HepG2 (cell line): ENCODE measurements around the gene TMOD2. TPM values are rescaled to one million over a fixed set of nuclear protein-coding genes. Genes with fewer than 3 reads are reported as not detected.

Source experiments
- ATAC-seq: fragments of 200-7000 bp; cut with Tn5 transposase; 3 replicates; pipeline ENCODE4 v1.9.1; 2020; ENCODE audit warnings: mild to moderate bottlenecking, moderate library complexity
- BruUV-seq: library from RNA; stranded (reverse); fragments of 400-500 nt; replicated peaks from 2 replicates; lab custom pipeline; 2021; lab: Mats Ljungman, UMichigan
- CTCF ChIA-PET: fragments of 300-600 bp; formaldehyde crosslinking; extraction: SDS; loops from one replicate; lab custom pipeline; 2021; ENCODE audit warnings: low total read pairs, inconsistent platforms, low intra/inter-chr PET ratio; lab: Yijun Ruan, JAX
- POLR2A ChIA-PET: fragments of 350-600 bp; sonication (Branson Sonifier 250); formaldehyde crosslinking; loops from one replicate; lab custom pipeline; 2020; ENCODE audit warnings: antibody characterized with exemption, inconsistent platforms; lab: Yijun Ruan, JAX
- DNase-seq: peaks from one replicate; pipeline ENCODE4 v3.0.0-alpha.2; 2015; ENCODE audit warnings: low spot score
- FAIRE-seq: peaks from 3 replicates; lab custom pipeline; 2011; peaks lifted over from hg19 to GRCh38; lab: Jason Lieb, UNC
- H2AFZ ChIP-seq: one replicate; pipeline ENCODE4 v1.6.1; 2011; ENCODE audit warnings: low read length, inconsistent platforms
- H3K27ac ChIP-seq: fragments of 300-600 bp; 3 replicates; pipeline ENCODE4 v1.8.0; 2011; ENCODE audit warnings: mixed run types, mild to moderate bottlenecking, mixed read lengths, low read length, inconsistent platforms; ENCODE audit not compliant: insufficient read depth; ENCODE audit errors: extremely low read length
- H3K27me3 ChIP-seq, 2 experiments: fragments of 200-600 bp in 1 of 2; 2 replicates in 1 of 2; 3 replicates in 1 of 2; pipeline versions ENCODE4 v1.6.0 to v1.8.0; 2011; ENCODE audit warnings: low read length in 2 of 2, mild to moderate bottlenecking in 2 of 2, moderate library complexity in 2 of 2, inconsistent platforms in 1 of 2; ENCODE audit not compliant: insufficient read depth in 2 of 2, control insufficient read depth in 1 of 2
- H3K36me3 ChIP-seq, 2 experiments: fragments of 200-600 bp in 1 of 2; replicated peaks in 1 of 2; 2 replicates in 1 of 2; 3 replicates in 1 of 2; pipeline versions ENCODE4 v1.5.1 to v1.8.0; 2011; ENCODE audit warnings: low read length in 2 of 2, inconsistent platforms in 1 of 2; ENCODE audit not compliant: insufficient read depth in 2 of 2, control insufficient read depth in 1 of 2
- H3K4me1 ChIP-seq: 2 replicates; pipeline ENCODE4 v1.5.1; 2012; ENCODE audit warnings: low read length, inconsistent platforms; ENCODE audit not compliant: insufficient read depth
- H3K4me2 ChIP-seq: 2 replicates; pipeline ENCODE4 v1.6.0; 2011; ENCODE audit warnings: low read depth, low read length, inconsistent platforms
- H3K4me3 ChIP-seq, 3 experiments: fragments of 200-600 bp in 1 of 3; sonication (generic), shearing (Covaris generic) in 1 of 3; replicated peaks in 1 of 3; 2 replicates each; pipeline ENCODE4 v1.5.1; 2011 to 2016; ENCODE audit warnings: low read length in 3 of 3, inconsistent platforms in 2 of 3, low read depth in 2 of 3, mild to moderate bottlenecking in 2 of 3, control low read depth in 1 of 3, mixed read lengths in 1 of 3; ENCODE audit not compliant: insufficient read depth in 1 of 3
- H3K79me2 ChIP-seq: one replicate; pipeline ENCODE4 v1.6.1; 2011; ENCODE audit warnings: low read length, inconsistent platforms; ENCODE audit not compliant: insufficient read depth
- H3K9ac ChIP-seq: 2 replicates; pipeline ENCODE4 v1.6.0; 2011; ENCODE audit warnings: mild to moderate bottlenecking, low read depth, low read length, inconsistent platforms; ENCODE audit not compliant: insufficient read depth
- H3K9me3 ChIP-seq: 2 replicates; pipeline ENCODE4 v1.5.1; 2012; ENCODE audit warnings: mild to moderate bottlenecking, low read length
- H4K20me1 ChIP-seq: 2 replicates; pipeline ENCODE4 v1.6.0; 2011; ENCODE audit warnings: inconsistent platforms, mild to moderate bottlenecking, low read length, moderate library complexity; ENCODE audit not compliant: insufficient read depth
- BCL6 ChIP-seq: IDR thresholded peaks from 2 replicates; pipeline ENCODE4 v1.6.1; 2016; ENCODE audit warnings: missing genetic modification reagents, missing compliant biosample characterization
- CEBPB ChIP-seq: IDR thresholded peaks from 2 replicates; pipeline ENCODE4 v1.6.1; 2011; ENCODE audit warnings: low read depth, low read length, improper control_type of control experiment, borderline replicate concordance
- CEBPG ChIP-seq: IDR thresholded peaks from 2 replicates; pipeline ENCODE4 v1.6.1; 2016
- ETV5 ChIP-seq: IDR thresholded peaks from 2 replicates; pipeline ENCODE4 v1.6.1; 2018; ENCODE audit warnings: missing biosample characterization, missing genetic modification reagents, inconsistent platforms, borderline replicate concordance
- FOSL2 ChIP-seq: sonication (generic); formaldehyde crosslinking; IDR thresholded peaks from 2 replicates; pipeline ENCODE4 v1.4.0; 2020; ENCODE audit warnings: missing genetic modification reagents
- FOXK2 ChIP-seq: fragments of 450-650 bp; IDR thresholded peaks from 2 replicates; pipeline ENCODE4 v1.6.1; 2016
- GATAD2A ChIP-seq: IDR thresholded peaks from 2 replicates; pipeline ENCODE4 v1.6.1; 2016
- MIER3 ChIP-seq: IDR thresholded peaks from 2 replicates; pipeline ENCODE4 v1.6.1; 2016; ENCODE audit warnings: missing compliant biosample characterization, borderline replicate concordance
- RFX5 ChIP-seq: IDR thresholded peaks from 2 replicates; pipeline ENCODE4 v1.6.1; 2011; ENCODE audit warnings: low read depth, low read length, improper control_type of control experiment
- THAP11 ChIP-seq: IDR thresholded peaks from 2 replicates; pipeline ENCODE4 v1.6.1; 2016; ENCODE audit warnings: missing biosample characterization, missing genetic modification reagents
- ZNF180 ChIP-seq: sonication (generic); formaldehyde crosslinking; IDR thresholded peaks from 2 replicates; pipeline ENCODE4 v1.4.0; 2020; ENCODE audit warnings: low read depth, missing genetic modification reagents, borderline replicate concordance
- ZNF644 ChIP-seq: IDR thresholded peaks from 2 replicates; pipeline ENCODE4 v1.6.1; 2016; ENCODE audit warnings: low read depth
- WGBS: methylation state at CpG from one replicate; pipeline ENCODE4 v1.1.6; 2017; ENCODE audit warnings: low lambda C conversion rate; 5-methylcytosine and 5-hydroxymethylcytosine counted together
- in situ Hi-C: cut with HindIII; loops from 2 replicates; pipeline ENCODE4 v1.10.0; 2017; ENCODE audit warnings: low pct_unique_long_range_greater_than_20kb; ENCODE audit not compliant: extremely low pct_ligation_motif_present
- intact Hi-C: fragments of 100-400 bp; cut with micrococcal nuclease; formaldehyde crosslinking; loops from one replicate; pipeline ENCODE4 v1.10.0; 2022; ENCODE audit not compliant: unreplicated experiment
- polyA plus RNA-seq, 8 experiments: library from polyadenylated mRNA; depleted of rRNA in 3 of 8; stranded (reverse) in 7 of 8; unstranded in 1 of 8; fragments of >200 nt; fragmentation: Illumina TruSeq in 4 of 8; extraction: Trizol in 4 of 8; gene quantifications; 2 replicates each; pipeline versions ENCODE4 v1.2.1 to v1.2.3, GENCODE V29; 2011 to 2016; ENCODE audit warnings: low read depth in 4 of 8, missing spikeins in 1 of 8, mixed read lengths in 1 of 8; ENCODE audit not compliant: insufficient read depth in 1 of 8
- total RNA-seq, 5 experiments: library from RNA; depleted of rRNA; stranded (reverse); fragments of >200 nt; fragmentation: Illumina TruSeq; extraction: Trizol; gene quantifications; 2 replicates each; pipeline ENCODE4 v1.2.3, GENCODE V29; 2016; ENCODE audit warnings: low read depth in 1 of 5
- TF ChIP-seq, protein P1 (sequence below): sonication (generic); formaldehyde crosslinking; IDR thresholded peaks from 2 replicates; pipeline ENCODE4 v1.8.1; 2023; ENCODE audit warnings: mild to moderate bottlenecking, moderate library complexity, missing genetic modification reagents
- TF ChIP-seq, protein P2 (sequence below): sonication (generic); formaldehyde crosslinking; IDR thresholded peaks from 2 replicates; pipeline ENCODE4 v1.4.0; 2020; ENCODE audit warnings: missing genetic modification reagents
- TF ChIP-seq, protein P3 (sequence below): IDR thresholded peaks from 2 replicates; pipeline ENCODE4 v1.4.0; 2020; ENCODE audit warnings: mild to moderate bottlenecking, missing genetic modification reagents
- TF ChIP-seq, protein P4 (sequence below): sonication (generic); formaldehyde crosslinking; IDR thresholded peaks from 2 replicates; pipeline ENCODE4 v1.4.0; 2020; ENCODE audit warnings: missing genetic modification reagents

Gene TMOD2
- total and polyA plus RNA-seq, 2 of the 13 experiments (the other 11 are each of a cell fraction or from before 2014, with no cell fraction given), result 0.01 to 0.02 TPM

DNA sequence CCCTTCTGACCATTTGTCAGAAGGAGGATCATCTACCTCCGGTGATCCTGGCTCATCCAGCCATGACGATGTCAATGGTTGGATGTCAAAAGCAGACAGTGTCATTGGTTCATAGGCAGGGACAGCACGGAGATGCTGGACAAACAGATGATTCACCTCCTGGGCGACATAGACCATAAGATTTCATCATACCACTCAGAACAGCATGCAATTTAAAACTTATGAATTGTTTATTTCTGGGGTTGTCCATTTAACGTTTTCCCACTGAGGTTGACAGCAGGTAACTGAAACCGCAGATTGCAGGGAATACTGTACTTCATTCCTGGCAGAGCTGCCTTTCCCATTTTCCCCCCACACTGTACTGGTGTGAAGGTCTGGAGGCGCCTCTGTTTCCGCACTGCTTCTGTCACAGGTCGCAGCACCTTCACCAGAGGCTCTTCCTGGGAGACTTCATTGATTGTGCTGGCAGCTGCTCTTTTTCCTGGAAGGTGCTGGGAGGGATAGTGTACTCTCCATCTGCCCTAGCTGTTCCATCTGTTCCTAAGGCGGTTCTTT lies 45.5 kb downstream of the TMOD2 start:
- ATAC-seq (peak; percentile 81), FAIRE-seq (no peak), DNase-seq (peak; percentile 52)
- H3K27ac ChIP-seq, result no peak overlapping the region
- POLR2A ChIA-PET, result no interaction called here
- no peaks in the 10 kb centered on the region for H3K79me2 ChIP-seq
- no peaks in the 10 kb centered on the region for H4K20me1 ChIP-seq
- no TSS peak for BruUV-seq
- H3K4me3 ChIP-seq, result no peak overlapping the region
- H3K4me1 ChIP-seq, result peaks cover 8% of the 10 kb centered on the region
- H2AFZ ChIP-seq, result no peak overlapping the region
- CTCF ChIA-PET, result no interaction called here
- 21% methylated on average over 9 of the region's 10 CpGs for WGBS
- in situ Hi-C loops, result no loop called here
- peaks cover 0 to 2% of the 10 kb centered on the region in 2 experiments; a peak in 2 of 5 replicates for H3K27me3 ChIP-seq
- no peaks in the 10 kb centered on the region for H3K9me3 ChIP-seq
- peak overlapping the region; percentile 48 for H3K4me2 ChIP-seq
- H3K9ac ChIP-seq, result no peak overlapping the region
- no peaks in the 10 kb centered on the region for H3K36me3 ChIP-seq
- intact Hi-C loops, result no loop called here
- TF ChIP-seq FOSL2 (CRISPR knock-in tag), result peak; percentile 96
- TF ChIP-seq THAP11 (CRISPR knock-in tag), result peak; percentile 20; the same call in 1 of the 2 replicates
- TF ChIP-seq, protein P1, sequence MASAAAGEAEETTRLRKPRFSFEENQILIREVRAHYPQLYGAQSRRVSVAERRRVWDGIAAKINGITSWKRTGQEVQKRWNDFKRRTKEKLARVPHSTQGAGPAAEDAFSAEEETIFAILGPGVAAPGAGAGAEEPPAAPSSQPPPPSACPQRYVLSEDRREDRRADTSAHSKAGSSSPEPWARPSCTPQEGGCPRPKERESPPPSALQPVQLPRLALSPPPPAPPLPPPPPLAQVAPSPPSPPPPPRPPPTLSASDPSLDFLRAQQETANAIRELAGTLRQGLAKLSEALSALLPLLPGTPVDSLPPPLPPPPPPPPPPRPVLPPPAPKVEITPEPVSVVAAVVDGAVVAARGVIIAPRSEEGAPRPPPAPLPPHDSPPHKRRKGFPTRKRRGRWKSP, result peak; percentile 36; the same call in 1 of the 2 replicates
- TF ChIP-seq, protein P2, sequence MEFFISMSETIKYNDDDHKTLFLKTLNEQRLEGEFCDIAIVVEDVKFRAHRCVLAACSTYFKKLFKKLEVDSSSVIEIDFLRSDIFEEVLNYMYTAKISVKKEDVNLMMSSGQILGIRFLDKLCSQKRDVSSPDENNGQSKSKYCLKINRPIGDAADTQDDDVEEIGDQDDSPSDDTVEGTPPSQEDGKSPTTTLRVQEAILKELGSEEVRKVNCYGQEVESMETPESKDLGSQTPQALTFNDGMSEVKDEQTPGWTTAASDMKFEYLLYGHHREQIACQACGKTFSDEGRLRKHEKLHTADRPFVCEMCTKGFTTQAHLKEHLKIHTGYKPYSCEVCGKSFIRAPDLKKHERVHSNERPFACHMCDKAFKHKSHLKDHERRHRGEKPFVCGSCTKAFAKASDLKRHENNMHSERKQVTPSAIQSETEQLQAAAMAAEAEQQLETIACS (CRISPR knock-in tag), result no peak
- TF ChIP-seq ZNF644, result 0 out of 2 replicates have a peak, but pooled peaks have one; percentile 35
- TF ChIP-seq, protein P3, sequence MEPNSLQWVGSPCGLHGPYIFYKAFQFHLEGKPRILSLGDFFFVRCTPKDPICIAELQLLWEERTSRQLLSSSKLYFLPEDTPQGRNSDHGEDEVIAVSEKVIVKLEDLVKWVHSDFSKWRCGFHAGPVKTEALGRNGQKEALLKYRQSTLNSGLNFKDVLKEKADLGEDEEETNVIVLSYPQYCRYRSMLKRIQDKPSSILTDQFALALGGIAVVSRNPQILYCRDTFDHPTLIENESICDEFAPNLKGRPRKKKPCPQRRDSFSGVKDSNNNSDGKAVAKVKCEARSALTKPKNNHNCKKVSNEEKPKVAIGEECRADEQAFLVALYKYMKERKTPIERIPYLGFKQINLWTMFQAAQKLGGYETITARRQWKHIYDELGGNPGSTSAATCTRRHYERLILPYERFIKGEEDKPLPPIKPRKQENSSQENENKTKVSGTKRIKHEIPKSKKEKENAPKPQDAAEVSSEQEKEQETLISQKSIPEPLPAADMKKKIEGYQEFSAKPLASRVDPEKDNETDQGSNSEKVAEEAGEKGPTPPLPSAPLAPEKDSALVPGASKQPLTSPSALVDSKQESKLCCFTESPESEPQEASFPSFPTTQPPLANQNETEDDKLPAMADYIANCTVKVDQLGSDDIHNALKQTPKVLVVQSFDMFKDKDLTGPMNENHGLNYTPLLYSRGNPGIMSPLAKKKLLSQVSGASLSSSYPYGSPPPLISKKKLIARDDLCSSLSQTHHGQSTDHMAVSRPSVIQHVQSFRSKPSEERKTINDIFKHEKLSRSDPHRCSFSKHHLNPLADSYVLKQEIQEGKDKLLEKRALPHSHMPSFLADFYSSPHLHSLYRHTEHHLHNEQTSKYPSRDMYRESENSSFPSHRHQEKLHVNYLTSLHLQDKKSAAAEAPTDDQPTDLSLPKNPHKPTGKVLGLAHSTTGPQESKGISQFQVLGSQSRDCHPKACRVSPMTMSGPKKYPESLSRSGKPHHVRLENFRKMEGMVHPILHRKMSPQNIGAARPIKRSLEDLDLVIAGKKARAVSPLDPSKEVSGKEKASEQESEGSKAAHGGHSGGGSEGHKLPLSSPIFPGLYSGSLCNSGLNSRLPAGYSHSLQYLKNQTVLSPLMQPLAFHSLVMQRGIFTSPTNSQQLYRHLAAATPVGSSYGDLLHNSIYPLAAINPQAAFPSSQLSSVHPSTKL, result peak; percentile 28; the same call in 1 of the 2 replicates
- peak; percentile 45; the same call in 1 of the 2 replicates for TF ChIP-seq GATAD2A (CRISPR knock-in tag)
- 0 out of 2 replicates have a peak, but pooled peaks have one; percentile 17 for TF ChIP-seq BCL6 (CRISPR knock-in tag)
- TF ChIP-seq, protein P4, sequence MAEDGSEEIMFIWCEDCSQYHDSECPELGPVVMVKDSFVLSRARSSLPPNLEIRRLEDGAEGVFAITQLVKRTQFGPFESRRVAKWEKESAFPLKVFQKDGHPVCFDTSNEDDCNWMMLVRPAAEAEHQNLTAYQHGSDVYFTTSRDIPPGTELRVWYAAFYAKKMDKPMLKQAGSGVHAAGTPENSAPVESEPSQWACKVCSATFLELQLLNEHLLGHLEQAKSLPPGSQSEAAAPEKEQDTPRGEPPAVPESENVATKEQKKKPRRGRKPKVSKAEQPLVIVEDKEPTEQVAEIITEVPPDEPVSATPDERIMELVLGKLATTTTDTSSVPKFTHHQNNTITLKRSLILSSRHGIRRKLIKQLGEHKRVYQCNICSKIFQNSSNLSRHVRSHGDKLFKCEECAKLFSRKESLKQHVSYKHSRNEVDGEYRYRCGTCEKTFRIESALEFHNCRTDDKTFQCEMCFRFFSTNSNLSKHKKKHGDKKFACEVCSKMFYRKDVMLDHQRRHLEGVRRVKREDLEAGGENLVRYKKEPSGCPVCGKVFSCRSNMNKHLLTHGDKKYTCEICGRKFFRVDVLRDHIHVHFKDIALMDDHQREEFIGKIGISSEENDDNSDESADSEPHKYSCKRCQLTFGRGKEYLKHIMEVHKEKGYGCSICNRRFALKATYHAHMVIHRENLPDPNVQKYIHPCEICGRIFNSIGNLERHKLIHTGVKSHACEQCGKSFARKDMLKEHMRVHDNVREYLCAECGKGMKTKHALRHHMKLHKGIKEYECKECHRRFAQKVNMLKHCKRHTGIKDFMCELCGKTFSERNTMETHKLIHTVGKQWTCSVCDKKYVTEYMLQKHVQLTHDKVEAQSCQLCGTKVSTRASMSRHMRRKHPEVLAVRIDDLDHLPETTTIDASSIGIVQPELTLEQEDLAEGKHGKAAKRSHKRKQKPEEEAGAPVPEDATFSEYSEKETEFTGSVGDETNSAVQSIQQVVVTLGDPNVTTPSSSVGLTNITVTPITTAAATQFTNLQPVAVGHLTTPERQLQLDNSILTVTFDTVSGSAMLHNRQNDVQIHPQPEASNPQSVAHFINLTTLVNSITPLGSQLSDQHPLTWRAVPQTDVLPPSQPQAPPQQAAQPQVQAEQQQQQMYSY (CRISPR knock-in tag), result no peak
- TF ChIP-seq ETV5 (CRISPR knock-in tag), result peak; percentile 20; the same call in 1 of the 2 replicates
- peak; percentile 86 for TF ChIP-seq CEBPB
- peak; percentile 65 for TF ChIP-seq CEBPG (CRISPR knock-in tag)
- TF ChIP-seq MIER3, result 0 out of 2 replicates have a peak, but pooled peaks have one; percentile 21
- TF ChIP-seq ZNF180, result no peak
- no peak for TF ChIP-seq FOXK2
- TF ChIP-seq RFX5, result peak; percentile 95
